GM21529 (cell line): Measurements from ENCODE around the gene FDPS.

Experiments used
- ATAC-seq: cut with Tn5 transposase; IDR thresholded peaks from one replicate; pipeline ENCODE4 v1.9.1; 2021; ENCODE audit not compliant: unreplicated experiment

Gene FDPS

DNA sequence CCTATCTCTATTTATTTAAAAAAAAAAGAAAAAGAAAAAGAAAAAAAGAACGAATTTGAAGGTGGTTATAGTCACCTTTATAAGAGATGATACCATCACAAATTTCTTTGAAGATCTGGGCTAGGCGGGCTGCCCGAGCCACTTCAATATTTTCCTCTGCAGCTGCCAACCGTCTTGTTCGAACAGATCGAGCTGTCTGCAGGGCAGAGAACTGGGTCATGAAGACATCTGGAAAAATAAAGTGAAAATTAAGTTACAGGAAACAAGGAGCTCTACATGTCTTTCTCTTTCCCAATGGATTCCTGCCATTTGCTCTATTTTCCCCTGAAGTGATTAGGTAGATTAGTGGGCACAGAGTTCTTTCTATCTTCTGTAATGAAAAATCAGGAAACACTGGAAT lies 44.0 kb downstream of the FDPS start:
- ATAC-seq, result no peak

DNA sequence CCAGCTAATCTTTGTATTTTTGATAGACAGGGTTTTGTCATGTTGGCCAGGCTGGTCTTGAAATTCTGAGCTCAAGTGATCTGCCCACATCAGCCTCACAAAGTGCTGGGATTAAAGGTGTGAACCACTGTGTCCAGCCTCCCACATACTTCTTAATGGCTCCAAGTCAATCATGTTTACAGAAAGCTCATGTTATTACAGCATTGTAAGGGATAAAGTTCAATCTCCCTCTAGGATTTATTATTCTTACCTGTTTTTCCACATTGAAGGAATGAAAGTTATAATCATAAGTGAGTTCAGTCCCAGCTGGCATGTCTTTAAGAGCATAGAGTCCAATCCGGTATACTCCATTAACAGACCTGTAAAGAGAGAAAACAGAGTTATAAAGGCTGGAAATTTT lies 51.4 kb downstream of the FDPS start:
- no peak for ATAC-seq
